CD4-positive, alpha-beta T cell treated with Interleukin-21 for 1 hour (primary cell): ENCODE results near the gene IL5RA.
A peak's percentile ranks its signal among the peaks of the same experiment; 100 is the strongest.

ENCODE experiments used
- DNase-seq: peaks from one replicate; pipeline ENCODE4 v3.0.0-alpha.2; 2020

IL5RA gene, protein sequence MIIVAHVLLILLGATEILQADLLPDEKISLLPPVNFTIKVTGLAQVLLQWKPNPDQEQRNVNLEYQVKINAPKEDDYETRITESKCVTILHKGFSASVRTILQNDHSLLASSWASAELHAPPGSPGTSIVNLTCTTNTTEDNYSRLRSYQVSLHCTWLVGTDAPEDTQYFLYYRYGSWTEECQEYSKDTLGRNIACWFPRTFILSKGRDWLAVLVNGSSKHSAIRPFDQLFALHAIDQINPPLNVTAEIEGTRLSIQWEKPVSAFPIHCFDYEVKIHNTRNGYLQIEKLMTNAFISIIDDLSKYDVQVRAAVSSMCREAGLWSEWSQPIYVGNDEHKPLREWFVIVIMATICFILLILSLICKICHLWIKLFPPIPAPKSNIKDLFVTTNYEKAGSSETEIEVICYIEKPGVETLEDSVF

DNA sequence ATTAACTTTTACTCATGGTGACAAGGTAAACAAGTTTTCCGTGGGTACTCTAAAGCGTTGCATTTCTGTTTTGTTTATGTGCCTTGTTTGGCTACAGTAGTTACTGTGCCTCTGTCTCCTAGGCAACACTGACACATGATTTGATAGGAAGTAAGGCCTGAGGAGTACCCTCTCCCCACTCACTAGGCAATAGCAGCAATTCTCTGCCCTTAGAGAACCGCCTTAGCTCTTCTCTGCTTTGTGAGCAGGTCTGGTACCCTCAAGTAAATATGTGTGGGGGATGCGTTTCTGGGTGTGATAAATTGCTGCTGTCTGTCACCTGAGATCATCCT, at the start of gene IL5RA:
Gene IL5RA (minus strand): TSS at position 76 of the 332 bp plus-strand sequence. CDS start 5,390 bp downstream, outside the sequence.
- peak; percentile 75 for DNase-seq

DNA sequence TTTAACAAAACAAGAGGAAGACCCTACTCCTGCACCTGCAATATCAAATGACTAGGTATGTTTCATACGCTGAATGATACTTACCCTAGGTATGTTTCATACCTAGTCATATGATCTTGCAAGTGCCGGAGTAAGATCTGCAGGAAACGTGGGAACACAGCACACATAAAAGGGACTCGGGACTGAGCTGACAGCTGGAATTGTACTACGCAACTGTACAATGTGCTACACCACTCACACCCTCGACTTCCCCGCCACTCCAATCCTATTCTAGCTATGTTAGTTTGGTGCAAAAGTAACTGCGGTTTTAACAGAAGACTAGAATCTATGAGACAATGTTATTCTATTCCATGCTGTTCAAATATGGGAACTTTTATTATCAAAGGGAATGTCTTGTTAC, 47.3 kb upstream of the IL5RA start:
- DNase-seq = no peak

GRCh38 chr3:3154879-3155610, 44.9 kb upstream of the IL5RA start:
- DNase-seq = no peak

DNA sequence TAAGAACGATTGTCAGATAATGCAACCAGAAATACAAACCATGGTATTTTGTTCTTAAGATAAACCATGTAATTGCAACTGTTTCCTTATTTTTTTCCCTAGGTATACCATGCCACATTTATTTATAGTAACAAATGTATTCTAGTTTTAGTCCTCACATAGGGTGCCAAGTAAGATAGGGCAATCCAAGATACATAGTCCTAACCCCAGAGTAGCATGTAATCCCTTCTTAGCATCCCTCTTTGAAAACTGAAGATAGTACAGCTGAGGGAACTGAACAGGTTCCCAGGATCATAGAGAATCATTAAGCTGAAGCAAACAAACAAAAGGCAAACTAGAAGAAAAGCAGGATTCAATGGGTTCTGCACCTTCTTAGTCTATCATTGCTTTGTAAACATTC, 41.3 kb upstream of the IL5RA start:
- DNase-seq = no peak

- DNase-seq = no peak
These were observed 39.4 kb upstream of the IL5RA start for GRCh38 chr3:3149560-3149959.

- DNase-seq = no peak
These were observed 35.7 kb upstream of the IL5RA start for GRCh38 chr3:3145831-3146230.

DNA sequence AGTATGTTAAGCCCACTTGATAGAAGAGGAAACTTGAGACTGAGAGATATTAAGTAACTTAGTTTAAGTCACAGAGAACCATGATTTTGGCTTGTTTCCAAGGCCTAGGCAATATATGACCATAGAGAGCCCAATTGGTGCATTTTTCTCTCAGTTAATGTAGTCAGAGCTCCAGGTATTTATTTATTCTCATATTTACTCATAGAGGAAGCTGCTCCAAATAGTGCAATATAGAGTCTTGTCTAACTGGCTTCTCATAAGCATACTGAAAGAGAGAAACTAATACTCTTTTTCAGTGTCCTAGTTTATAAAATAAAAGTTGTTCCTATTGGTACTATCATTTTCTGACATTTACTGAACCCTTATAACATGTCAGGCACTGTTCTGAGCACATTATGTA, 31.8 kb upstream of the IL5RA start:
- no peak for DNase-seq

- DNase-seq = no peak
These were observed 27.4 kb upstream of the IL5RA start for GRCh38 chr3:3137526-3137925.

DNA sequence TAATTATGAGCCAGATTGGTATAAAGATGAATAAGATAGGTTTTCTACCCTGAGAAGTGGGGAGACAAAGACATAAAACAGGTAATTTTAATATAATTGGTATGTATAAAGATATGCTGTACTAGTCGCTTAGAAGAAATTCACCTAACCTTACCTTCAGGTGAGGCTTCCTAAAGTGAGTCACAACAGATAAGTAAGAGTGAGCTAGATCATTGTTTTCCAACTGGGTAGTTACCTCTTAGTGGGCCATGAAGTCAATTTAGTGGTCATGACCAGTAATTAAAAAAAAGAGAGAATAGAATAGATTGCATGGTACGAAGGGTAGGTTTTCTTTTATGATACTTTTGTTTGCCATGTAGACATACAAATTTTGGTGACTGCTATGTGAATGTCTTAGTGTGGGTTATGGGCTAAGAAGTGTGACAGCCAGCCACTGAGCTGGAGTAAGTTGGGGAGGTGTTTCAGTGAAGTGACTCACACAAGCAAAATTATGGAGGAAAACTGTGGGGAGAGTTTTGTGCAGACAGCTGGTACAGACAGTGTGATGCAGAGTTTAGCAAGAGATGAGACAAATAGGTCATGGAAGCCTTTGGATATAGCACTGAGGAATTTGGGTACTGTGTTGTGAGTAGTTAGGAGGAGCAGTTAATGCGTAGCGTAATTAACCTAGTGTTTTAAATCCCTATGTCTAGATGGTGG, 24.7 kb upstream of the IL5RA start:
- DNase-seq = no peak

GRCh38 chr3:3133500-3133899, 23.3 kb upstream of the IL5RA start:
- DNase-seq = no peak

DNA sequence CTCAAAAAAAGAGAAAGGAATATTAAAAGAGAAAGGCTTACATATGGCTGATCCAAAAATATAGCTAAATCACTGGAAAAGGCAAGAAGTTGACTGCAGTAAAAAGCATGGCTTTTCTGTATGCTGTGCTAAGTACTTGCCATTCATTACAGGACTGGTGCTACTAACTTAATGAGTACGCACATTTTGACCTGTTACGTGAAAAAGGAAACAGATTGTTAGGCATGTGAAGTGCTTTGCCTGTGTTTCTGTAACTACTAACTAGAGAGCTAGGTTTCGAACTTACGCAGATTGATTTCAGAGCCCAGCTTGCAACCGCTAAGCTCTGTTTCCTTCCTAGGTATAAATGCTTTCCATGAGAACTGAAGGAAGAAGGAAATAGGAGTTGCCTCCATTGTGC, 19.4 kb upstream of the IL5RA start:
- DNase-seq = no peak

GRCh38 chr3:3127432-3128010, 17.3 kb upstream of the IL5RA start:
- peak; percentile 54 for DNase-seq

DNA sequence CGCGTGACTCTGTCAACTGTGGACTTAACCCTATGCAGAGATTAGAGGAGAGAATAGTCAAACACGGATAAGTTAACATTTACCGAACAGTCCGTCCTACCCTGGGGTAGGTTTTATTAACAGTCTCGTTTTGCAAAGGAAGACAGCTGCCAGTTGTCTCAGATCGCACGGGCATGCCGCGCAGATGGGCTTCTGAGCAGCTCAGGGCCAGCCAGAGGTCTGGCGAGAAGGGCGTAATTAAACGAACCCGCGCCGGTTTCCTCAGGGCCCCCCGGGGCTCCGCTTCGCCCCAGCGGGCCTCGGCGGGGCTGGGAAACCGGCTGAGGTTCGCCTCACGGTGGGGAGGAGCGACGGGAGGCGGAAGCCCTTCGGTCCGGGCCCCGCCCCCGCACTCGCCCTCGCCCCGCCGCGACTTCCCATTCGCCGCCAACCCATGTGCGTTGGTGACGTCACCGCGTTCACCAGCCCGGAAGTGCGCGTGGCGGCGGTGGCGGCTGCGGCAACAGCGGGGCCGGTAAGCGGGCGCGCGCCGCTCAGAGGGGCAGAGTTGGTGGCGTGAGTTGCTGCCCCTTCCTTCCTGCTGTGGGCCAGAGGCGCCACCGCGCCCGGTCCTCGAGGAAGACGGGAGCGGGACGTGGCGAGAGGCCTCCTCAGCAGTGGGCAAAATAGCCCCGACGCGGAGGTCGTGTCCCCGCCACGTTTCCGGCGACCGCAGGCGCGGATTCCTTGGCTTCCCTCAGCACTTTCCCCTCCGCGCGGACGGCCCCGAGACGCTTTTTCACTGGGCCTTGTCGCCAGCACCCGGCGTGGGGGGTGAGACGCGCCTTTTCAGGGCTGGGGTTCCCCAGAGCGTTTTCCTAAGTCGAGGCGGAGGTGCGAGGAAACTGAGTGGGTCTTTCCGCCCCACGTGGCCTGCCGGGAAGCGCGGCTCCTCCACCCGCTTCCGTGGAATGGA, 16.6 kb upstream of the IL5RA start, which contains the start of gene TRNT1:
Gene TRNT1 (plus strand): TSS at position 464 of the 955 bp plus-strand sequence. CDS start 2,101 bp downstream, outside the sequence.
- peak; percentile 95 for DNase-seq

- DNase-seq = no peak
These were observed 15.8 kb upstream of the IL5RA start for GRCh38 chr3:3125977-3126376.

DNA sequence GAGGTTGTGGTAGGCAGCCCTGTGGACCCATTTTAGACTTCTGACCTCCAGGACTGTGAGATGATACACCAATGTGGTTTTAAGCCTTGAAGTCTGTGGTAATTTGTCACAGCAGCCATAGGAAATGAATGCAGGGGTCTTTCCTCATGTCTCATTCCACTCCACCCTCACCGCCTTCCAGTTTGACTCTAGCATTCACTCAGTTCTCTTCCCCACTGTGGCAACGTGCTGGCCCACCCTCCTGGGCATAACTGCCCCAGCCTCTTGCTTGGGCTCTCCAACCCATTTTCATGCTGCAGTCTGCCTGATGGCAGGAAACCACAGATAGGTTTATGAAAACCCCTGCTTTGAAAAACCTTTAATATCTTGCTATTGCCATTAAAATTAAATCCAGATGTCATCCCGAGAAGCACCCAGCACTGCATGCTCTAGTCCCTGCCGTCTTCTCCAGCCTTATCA, 9.2 kb upstream of the IL5RA start:
- no peak for DNase-seq

DNA sequence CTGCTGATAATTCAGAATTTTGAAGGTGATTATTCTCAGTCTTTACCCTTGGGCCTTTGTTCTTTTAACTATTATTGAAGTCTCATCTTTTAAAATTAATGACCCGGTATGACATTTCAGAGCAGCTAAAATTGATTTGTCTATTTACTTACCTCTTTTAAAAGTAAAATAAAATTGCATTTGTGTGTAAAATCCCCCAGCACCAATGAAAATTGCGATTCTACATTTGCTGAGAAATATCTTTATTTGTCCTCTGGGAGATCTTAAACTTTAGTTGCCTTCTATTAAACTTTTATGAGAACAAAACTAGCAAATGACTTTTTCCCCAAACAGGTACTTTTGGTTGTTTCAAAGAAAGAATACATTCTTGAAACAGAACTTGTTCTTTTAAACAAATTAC, 7.5 kb upstream of the IL5RA start:
- no peak for DNase-seq

- no peak for DNase-seq
These were observed 3.0 kb upstream of the IL5RA start for GRCh38 chr3:3113042-3113709.

DNA sequence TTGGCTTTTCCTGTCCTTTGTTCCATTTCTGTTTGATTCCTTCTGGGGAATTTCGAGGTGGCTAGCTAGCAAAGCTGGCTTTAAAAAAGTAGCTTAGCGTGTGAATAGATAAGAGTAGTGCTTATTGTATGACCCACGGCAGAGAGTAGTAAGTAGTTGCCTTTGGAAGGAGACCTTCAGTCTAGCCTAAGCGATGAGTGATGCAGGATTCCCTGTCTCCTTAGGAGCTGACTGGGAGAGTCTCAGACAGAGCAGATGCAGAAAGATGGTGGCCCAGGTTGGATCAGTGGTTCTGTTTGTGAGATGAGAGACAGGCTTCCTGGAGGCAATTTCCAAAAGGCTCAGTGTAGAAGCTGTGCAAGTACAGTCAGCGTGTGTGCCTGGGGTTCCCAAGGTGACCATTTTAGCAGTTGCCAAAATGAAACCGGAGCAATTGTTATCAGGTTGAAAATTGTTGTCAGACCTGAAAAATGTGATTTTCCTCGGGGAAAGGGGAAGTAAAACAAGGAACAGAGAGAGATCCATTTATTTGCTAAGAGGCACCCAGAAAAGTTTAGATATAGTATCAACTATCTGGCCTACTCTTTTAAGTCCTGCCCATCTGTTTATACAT, 681 bp upstream of the IL5RA start:
- no peak for DNase-seq

GRCh38 chr3:3109407-3110298, 521 bp downstream of the IL5RA start:
- peak; percentile 34 for DNase-seq

- DNase-seq = no peak
These were observed 2.3 kb downstream of the IL5RA start for GRCh38 chr3:3107858-3108257.
